ENCODE results near the gene CCDC71.

CCDC71 gene

DNA sequence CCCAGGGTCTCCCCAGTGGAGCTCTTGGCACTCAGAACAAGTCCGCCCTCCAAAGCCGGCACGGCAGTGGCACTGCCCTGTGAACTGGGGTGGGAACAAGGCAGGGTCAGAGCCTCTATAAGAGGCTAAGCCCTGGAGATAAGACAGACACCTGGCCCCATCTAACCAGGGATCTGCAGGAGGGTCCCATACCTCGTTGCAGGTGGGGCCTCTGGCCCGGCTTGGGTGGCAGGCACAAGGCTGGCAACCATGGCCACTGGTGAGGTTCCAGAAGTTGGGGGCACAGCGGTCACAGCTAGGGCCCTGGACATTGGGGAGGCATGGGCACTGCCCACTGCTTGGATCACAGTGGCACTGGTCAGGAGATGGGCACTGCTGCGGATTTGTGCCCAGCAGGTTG, 41.9 kb downstream of the CCDC71 start:
- in situ Hi-C loops (cut with MboI; ENCODE audit: low sequenced_read_pairs, unreplicated experiment): no loop called here
- no peak for DNase-seq (ENCODE audit: low spot score)
- TF ChIP-seq, protein P1, sequence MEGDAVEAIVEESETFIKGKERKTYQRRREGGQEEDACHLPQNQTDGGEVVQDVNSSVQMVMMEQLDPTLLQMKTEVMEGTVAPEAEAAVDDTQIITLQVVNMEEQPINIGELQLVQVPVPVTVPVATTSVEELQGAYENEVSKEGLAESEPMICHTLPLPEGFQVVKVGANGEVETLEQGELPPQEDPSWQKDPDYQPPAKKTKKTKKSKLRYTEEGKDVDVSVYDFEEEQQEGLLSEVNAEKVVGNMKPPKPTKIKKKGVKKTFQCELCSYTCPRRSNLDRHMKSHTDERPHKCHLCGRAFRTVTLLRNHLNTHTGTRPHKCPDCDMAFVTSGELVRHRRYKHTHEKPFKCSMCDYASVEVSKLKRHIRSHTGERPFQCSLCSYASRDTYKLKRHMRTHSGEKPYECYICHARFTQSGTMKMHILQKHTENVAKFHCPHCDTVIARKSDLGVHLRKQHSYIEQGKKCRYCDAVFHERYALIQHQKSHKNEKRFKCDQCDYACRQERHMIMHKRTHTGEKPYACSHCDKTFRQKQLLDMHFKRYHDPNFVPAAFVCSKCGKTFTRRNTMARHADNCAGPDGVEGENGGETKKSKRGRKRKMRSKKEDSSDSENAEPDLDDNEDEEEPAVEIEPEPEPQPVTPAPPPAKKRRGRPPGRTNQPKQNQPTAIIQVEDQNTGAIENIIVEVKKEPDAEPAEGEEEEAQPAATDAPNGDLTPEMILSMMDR (IDR thresholded peaks at IDR 0.05; ENCODE audit: borderline replicate concordance, control extremely low read depth, extremely low read depth, insufficient read depth, missing control alignments): no peak

DNA sequence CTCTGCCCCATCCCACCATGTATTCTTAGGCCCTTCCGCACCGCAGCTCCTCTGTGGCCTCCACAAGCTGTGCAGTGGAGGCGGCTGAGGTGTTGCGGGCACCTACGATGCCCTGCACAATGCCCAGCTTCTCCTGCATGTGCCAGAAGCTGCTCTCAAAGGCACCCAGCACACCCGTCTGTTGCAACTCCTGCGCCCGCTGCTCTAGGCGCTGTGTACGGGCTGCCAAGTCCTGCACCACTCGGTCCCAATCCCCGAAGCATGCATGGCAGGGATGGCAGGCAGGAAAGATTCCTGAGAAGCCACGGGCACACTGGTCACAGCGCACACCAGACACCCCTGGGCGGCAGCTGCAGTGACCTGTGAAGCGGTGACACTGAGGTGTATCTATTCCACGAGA, 42.4 kb downstream of the CCDC71 start:
- in situ Hi-C loops (cut with MboI; ENCODE audit: low sequenced_read_pairs, unreplicated experiment): no loop called here
- no peak for DNase-seq (ENCODE audit: low spot score)
- TF ChIP-seq, protein P1 (IDR thresholded peaks at IDR 0.05; ENCODE audit: borderline replicate concordance, control extremely low read depth, extremely low read depth, insufficient read depth, missing control alignments): no peak

DNA sequence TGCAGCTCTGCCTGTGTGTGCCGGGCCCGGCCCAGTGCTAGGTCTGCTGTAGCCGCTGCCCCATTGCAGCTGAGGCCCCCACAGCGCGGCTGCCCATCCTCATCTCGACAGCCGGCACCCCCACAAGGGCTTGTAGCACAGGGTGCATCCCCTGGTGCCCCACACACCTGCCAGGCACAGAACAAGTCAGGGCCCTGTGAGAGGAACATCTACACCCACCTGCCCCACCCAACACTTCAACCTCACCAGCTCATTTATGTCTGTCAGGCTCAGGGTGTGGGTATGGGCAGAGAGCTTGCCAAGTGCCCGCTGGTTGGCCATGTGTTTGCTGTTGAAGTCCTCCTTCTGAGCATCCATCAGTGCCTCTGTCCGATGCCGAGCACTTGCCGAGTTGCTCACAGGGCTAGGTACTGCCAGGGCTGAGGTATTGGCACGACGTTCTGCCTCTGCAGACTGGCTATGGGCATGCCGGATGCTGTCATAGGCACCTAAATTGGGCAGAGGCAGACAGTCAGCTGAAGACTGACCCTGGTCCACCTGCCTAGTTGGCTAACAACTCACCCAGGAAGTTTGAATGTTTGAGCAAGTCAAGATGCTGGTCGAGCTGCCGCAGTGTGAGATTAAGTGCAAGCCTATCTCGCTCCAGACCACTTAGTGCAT, 43.1 kb downstream of the CCDC71 start:
- TF ChIP-seq, protein P1 (IDR thresholded peaks at IDR 0.05; ENCODE audit: borderline replicate concordance, control extremely low read depth, extremely low read depth, insufficient read depth, missing control alignments): no peak
- DNase-seq (ENCODE audit: low spot score): no peak
- in situ Hi-C loops (cut with MboI; ENCODE audit: low sequenced_read_pairs, unreplicated experiment): no loop called here

DNA sequence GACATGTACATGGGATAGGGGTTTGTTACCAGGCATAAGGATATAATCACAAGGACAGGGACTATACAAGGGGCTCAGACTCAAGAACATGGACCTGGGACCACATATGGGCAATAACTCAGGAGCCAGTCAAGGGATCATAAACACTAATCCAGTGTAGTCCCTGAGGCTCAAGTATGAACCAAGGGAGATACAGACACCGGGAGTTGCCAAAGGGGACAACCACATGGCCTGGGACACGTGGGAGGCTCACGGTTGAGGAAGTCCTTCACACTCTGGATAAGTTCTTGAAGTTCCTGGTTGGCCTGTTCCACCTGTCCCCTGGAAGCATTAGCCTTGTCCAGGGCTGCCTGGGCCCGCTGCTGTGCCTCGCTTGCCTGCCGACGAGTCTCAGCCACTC, 43.7 kb downstream of the CCDC71 start:
- TF ChIP-seq, protein P1 (IDR thresholded peaks at IDR 0.05; ENCODE audit: borderline replicate concordance, control extremely low read depth, extremely low read depth, insufficient read depth, missing control alignments): no peak
- in situ Hi-C loops (cut with MboI; ENCODE audit: low sequenced_read_pairs, unreplicated experiment): no loop called here
- DNase-seq (ENCODE audit: low spot score): no peak

DNA sequence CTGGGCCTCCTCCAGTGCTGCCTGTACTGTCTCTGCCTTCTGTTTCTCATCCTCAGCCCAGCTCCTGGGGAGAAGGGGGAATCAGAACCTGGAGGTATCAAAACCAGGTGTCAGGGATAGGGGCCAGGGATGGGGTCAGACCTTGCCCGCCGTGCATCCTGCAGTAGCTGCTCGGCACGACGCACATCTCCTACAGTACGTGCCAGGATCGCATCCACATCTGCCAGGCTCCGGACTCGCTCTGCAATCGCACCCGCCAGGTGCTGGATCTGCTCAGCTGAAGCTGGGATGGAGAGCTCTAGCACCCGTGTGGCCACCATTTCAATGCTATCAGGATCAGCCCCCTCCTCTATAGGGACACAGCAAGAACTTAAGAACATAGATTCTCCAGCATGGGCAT, 44.1 kb downstream of the CCDC71 start:
- no peak for DNase-seq (ENCODE audit: low spot score)
- in situ Hi-C loops (cut with MboI; ENCODE audit: low sequenced_read_pairs, unreplicated experiment): no loop called here
- TF ChIP-seq, protein P1 (IDR thresholded peaks at IDR 0.05; ENCODE audit: borderline replicate concordance, control extremely low read depth, extremely low read depth, insufficient read depth, missing control alignments): no peak

DNA sequence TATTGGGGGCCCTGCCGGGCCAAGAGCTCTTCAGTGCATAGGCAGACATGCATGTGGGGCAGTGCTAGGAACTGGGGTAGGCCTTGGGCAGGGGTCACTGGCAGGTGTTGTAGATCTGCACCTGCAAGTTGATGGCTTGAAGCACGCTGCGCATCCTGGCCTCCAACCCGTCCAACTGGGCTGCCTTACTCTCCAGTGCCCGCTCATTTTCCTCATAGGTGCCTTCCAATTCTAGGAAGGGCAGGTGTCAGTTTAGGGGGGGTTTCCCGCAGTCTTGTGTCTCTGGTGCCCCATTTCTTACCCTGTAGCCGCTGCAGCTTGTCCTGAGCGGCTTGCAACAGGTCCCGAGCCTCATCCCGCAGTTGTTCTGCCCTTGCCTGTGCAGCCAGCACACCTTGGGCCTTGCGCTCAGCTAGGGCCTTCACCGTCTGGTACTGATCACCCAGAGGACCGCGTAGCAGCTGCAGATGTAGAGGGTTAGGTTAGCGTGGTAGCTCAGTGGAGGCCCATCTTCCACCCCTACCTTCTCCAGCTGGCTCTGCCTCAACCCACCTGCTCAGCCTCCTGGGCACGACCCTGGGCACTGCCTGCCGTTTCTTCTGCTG, 44.9 kb downstream of the CCDC71 start:
- in situ Hi-C loops (cut with MboI; ENCODE audit: low sequenced_read_pairs, unreplicated experiment): no loop called here
- TF ChIP-seq, protein P1 (IDR thresholded peaks at IDR 0.05; ENCODE audit: borderline replicate concordance, control extremely low read depth, extremely low read depth, insufficient read depth, missing control alignments): no peak

More for the DNA sequence above, 44.9 kb downstream of the CCDC71 start:
- no peak for DNase-seq (ENCODE audit: low spot score)
